HL-60 (cell line): ENCODE data around the gene GP1BB.

Source experiments
- DNase-seq, 2 experiments: peaks; one replicate each; pipeline ENCODE4 v3.0.0-alpha.2; 2010 to 2020; ENCODE audit warnings: low read depth in 1 of 2, low spot score in 1 of 2
- H3K27ac ChIP-seq: fragments of 250-450 bp; sonication (Bioruptor Pico); replicated peaks from 2 replicates; pipeline ENCODE4 v1.5.1; 2020; ENCODE audit warnings: mild to moderate bottlenecking, moderate library complexity
- H3K27me3 ChIP-seq: fragments of 250-450 bp; sonication (Bioruptor Pico); 2 replicates; pipeline ENCODE4 v1.5.1; 2021; ENCODE audit warnings: mild to moderate bottlenecking, moderate library complexity; ENCODE audit not compliant: insufficient read depth, poor library complexity, severe bottlenecking
- H3K4me3 ChIP-seq: replicated peaks from 2 replicates; pipeline ENCODE4 v1.5.1; 2011; ENCODE audit warnings: mild to moderate bottlenecking, control low read depth, low read length; ENCODE audit not compliant: insufficient read depth
- CTCF ChIP-seq: IDR thresholded peaks from one replicate; pipeline ENCODE4 v1.5.1; 2011; ENCODE audit warnings: low read length, control low read depth, inconsistent platforms; ENCODE audit not compliant: insufficient read depth
- GABPA ChIP-seq: IDR thresholded peaks from 2 replicates; pipeline ENCODE4 v1.6.1; 2012; ENCODE audit warnings: low read depth
- POLR2AphosphoS5 ChIP-seq: IDR thresholded peaks from 2 replicates; pipeline ENCODE4 v1.6.1; 2012; ENCODE audit warnings: low read depth
- SPI1 ChIP-seq: IDR thresholded peaks from 2 replicates; pipeline ENCODE4 v1.6.1; 2012; ENCODE audit warnings: low read depth, mild to moderate bottlenecking, borderline replicate concordance
- TF ChIP-seq, protein P1 (sequence below): IDR thresholded peaks from 2 replicates; pipeline ENCODE4 v1.6.1; 2012; ENCODE audit warnings: low read depth; ENCODE audit not compliant: insufficient replicate concordance

Gene GP1BB

DNA sequence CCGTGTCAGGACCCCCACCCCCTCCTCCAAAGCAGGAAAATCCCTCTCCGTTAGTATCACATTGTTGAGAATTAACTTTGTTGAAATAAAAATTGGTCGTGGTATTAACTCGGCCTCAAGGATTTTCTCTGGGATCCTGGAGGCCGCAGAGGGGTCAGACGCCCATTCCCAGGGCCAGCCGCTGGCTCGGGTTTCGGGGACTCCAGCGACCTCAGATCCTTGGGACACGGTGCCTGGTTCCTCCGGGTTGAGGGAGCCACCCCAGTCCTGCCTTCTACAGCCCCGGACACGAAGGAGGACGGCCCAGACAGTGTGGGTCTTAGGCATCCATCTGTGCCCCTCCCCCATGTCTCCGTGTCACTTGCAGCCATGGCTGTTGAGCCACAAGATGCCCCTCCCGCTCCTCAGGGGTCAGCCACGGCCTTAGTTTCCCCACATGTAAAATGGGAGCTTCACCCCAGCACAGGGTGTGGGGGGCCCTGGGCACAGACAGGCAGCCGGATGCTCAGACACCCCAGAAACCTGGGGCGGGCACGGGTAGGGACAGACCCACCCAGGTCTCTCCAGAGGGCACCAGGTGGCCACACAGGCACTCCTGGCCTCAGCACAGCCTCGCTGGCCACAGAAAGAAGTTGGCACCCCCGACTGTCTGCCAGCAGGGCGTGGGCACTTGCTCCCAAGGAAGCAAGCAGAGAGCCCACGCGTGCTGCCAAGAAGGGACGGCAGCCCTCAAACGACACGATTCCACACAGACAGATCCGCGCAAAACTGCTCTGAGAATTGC, 15.5 kb downstream of the GP1BB start:
- Histone ChIP-seq H3K27me3 (no peaks in the 10 kb centered on the region), H3K27ac (no peak overlapping the region)
- no peak for DNase-seq

DNA sequence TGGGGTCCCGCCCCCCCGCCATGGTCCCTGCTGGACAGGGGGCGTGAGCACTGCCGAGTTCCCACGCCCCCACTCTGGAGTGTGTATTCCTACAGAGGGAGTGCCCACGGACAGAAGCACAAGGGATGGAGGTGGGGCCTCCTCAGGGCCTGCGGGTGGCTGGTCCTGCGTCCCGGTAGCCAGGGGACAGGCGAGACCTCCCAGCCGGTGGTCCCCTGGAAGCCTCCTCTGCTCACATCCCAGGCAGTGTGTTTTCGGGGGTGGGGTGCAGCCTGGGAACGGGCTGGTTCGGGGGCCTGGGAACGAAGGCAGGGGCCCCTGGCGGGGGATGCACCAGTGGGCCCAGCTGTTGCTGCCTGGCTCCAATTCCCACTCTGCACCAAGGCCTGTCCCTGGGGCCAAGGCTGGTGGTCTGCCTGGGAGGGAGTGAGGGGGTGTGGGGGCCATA, 16.1 kb downstream of the GP1BB start:
- H3K27me3 ChIP-seq: no peaks in the 10 kb centered on the region
- no peak overlapping the region for H3K27ac ChIP-seq
- no peak for DNase-seq
- TF ChIP-seq SPI1 (no peak), GABPA (no peak), CTCF (no peak), POLR2AphosphoS5 (no peak)
- TF ChIP-seq, protein P1, sequence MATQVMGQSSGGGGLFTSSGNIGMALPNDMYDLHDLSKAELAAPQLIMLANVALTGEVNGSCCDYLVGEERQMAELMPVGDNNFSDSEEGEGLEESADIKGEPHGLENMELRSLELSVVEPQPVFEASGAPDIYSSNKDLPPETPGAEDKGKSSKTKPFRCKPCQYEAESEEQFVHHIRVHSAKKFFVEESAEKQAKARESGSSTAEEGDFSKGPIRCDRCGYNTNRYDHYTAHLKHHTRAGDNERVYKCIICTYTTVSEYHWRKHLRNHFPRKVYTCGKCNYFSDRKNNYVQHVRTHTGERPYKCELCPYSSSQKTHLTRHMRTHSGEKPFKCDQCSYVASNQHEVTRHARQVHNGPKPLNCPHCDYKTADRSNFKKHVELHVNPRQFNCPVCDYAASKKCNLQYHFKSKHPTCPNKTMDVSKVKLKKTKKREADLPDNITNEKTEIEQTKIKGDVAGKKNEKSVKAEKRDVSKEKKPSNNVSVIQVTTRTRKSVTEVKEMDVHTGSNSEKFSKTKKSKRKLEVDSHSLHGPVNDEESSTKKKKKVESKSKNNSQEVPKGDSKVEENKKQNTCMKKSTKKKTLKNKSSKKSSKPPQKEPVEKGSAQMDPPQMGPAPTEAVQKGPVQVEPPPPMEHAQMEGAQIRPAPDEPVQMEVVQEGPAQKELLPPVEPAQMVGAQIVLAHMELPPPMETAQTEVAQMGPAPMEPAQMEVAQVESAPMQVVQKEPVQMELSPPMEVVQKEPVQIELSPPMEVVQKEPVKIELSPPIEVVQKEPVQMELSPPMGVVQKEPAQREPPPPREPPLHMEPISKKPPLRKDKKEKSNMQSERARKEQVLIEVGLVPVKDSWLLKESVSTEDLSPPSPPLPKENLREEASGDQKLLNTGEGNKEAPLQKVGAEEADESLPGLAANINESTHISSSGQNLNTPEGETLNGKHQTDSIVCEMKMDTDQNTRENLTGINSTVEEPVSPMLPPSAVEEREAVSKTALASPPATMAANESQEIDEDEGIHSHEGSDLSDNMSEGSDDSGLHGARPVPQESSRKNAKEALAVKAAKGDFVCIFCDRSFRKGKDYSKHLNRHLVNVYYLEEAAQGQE: no peak
- no peak overlapping the region for H3K4me3 ChIP-seq

More for the DNA sequence above, 15.5 kb downstream of the GP1BB start:
- no peak for TF ChIP-seq SPI1
- no peak for TF ChIP-seq POLR2AphosphoS5
- no peak overlapping the region for H3K4me3 ChIP-seq

GRCh38 chr22:19739911-19740449, 16.6 kb downstream of the GP1BB start:
- no peak overlapping the region for H3K27ac ChIP-seq

More at GRCh38 chr22:19739911-19740449, 16.6 kb downstream of the GP1BB start:
- no peaks in the 10 kb centered on the region for H3K27me3 ChIP-seq
- no peak overlapping the region for H3K4me3 ChIP-seq
- TF ChIP-seq, protein P1: no peak
- TF ChIP-seq POLR2AphosphoS5 (no peak), GABPA (no peak), CTCF (no peak), SPI1 (no peak)
- no peak for DNase-seq
